Measurements from ENCODE around the gene TNPO3.
"Not testable (repeated sequence)": the region's sequence is repeated elsewhere in the genome, so short reads cannot be mapped to it uniquely, and the experiment has no call there.

Gene TNPO3

DNA sequence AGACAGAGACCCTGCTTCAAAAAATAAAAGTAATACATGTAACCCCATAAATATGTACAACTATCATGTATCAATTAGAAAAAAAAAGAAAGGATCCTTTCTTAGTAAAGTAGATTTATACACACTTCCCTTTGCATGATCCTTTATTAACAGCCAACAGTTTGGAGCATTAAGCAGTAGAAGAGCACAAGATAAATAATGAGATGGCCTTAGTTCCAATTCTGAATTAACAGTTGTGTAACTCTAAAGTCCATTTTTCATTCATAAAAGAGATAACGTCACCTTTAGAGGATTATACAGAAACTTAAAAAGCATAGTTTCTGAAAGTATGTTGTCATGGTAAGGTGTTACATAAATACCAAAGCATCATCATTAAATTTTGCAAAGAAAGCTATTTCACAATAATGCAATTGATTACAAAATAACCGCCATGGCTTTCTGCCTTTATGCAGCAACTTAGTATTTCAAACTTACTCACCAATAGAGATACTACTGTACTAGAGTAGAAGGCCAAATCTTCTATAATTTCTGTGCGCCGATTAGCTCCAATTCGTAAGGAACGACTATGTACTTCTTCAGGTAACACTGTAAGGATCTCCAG lies 40.3 kb downstream of the TNPO3 start:
- no peak for DNase-seq (ENCODE audit: low spot score)

GRCh38 chr7:129013048-129013724 lies 41.7 kb downstream of the TNPO3 start:
- DNase-seq (ENCODE audit: low spot score): no peak

DNA sequence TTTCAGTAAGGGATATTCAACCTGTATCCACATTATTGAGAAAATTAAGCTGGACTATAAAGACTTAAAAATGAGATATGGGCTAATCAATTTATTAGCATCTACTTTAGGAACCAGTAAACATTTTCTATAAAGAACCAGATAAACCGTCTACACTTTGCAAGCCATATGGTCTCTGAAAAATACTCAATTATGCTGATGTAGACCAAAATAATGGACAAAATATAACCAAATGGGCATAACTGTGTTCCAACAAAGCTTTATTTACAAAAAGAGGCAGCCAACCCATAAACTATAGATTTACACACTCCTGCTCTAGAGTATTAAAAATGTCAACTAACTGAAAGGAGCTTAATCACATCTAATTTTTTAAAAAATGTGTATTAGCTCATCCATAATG lies 42.3 kb downstream of the TNPO3 start:
- no peak for DNase-seq (ENCODE audit: low spot score)

- DNase-seq (ENCODE audit: low spot score): no peak
These were observed 44.8 kb downstream of the TNPO3 start for GRCh38 chr7:129010075-129010474.

- DNase-seq (ENCODE audit: low spot score): no peak
These were observed 45.5 kb downstream of the TNPO3 start for GRCh38 chr7:129009437-129009836.

DNA sequence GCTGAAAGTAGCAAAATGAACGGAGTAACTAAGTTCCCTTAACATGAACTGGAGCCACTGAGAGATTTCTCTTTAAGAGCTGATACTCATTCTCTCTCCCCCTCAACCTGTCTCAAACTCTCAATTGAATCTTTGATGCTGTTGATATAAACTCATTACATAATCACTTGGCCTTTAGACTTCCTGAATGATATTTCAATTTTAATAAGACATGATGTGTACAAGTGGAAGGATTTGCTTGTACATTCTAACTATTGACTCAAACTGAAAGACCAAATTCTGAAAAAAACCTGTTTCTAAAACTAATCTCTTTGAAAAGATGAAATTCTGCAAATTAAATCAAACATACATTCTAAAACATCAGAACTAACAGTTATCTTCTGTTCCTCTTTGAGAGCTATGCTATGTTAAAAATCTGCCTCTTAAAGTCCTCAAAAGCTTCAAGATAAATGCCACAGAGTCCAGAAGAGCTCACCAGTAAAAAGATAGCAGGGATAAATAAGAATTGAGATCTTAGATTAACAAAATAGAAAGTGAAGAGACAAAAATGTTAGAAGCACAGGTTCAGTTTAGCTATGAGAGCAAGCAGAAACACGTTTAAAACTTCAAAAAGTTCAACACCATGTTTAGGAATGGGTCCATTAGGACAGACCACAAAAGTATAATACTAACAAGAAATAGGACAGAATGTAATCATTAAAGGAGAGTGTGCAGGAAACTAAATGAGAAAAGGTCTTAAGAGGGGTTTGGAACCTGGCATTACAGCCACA lies 46.1 kb downstream of the TNPO3 start:
- DNase-seq (ENCODE audit: low spot score): no peak

- DNase-seq (ENCODE audit: low spot score): no peak
These were observed 47.3 kb downstream of the TNPO3 start for GRCh38 chr7:129007572-129007971.

DNA sequence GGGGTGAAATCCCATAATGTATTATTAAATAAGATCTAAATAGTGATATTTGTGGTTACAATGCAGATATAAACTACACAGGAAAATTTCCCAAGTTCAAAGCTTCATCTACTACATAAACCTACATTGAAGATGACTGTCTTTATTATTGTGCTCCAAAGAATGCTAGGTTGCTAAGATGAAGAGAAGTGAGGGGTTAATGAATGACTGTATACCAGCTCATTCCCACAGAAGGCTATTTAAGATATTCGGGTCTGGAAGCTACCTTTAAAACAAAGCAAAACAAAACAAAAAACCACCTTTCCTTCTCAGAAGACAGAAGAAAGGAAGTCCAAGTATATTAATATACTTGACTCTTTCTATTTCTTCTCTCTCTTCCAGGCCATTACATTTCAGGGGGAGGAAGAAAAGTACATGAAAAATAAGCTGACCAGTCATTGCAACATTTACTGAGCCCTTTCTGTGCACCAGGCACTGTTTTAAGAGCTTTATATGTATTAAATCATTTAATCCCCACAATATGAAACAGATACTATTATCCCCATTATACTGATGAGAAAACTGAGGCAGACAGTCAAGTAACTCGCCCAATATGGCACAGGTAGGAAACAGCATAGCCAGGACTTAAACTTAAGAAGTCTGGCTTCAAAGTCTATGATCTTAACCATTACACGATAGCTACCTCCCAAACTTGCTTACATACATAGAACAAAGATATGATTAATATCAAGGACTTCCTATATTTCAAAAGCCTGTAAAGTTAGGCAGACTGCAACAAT lies 48.1 kb downstream of the TNPO3 start:
- DNase-seq (ENCODE audit: low spot score): no peak

DNA sequence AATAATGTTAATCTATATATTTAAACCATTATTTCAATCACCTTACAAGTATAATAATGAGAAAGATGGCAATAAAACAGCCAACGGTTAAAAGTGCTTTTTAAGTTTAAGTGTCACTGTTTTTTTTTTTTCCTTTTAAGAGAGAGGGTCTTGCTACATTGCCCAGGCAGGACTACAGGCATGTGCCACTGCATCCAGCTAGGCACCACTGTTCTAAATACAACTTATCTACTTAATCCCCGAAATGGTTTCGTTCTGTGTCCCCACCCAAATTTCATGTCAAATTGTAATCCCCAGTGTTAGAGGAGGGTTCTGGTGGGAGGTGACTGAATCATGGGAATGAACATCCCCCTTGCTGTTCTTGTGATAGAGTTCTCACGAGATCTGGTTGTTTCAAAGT lies 49.7 kb downstream of the TNPO3 start:
- no peak for DNase-seq (ENCODE audit: low spot score)

DNA sequence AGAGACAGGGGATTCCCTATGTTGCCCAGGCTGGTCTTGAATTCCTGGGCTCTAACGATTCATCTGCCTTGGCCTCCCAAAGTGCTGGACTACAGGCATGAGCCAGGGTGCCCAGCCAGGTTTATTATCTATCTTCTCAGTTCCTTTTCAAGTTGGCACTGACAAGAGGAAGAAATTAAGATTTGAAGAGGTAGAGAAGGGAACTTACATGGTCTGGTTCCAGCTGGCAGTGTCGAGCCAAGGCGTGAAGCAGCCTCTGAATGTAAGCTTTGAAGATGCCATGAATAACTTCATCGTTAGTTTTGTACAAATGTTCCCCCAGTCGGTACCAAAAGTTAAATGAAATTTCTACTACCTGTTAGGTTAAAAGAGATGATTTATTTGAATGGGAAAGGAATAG lies 57.7 kb downstream of the TNPO3 start:
- DNase-seq (ENCODE audit: low spot score): no peak

DNA sequence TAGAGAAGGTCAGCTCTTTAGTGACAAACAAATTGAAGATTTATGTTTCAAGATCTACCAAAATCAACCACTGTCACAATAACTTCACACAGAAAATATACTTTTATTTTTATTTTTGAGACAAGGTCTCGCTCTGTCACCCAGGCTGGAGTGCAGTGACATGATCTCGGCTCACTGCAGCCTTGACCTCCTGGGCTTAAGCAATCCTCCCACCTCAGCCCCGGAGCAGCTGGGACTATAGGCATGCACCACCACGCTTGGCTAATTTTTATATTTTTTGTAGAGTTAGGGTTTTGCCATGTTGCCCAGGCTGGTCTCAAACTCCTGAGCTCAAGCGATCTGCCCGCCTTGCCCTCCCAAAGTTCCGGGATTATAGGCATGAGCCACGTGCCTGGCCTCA lies 60.4 kb downstream of the TNPO3 start:
- not testable (repeated sequence) for DNase-seq (ENCODE audit: low spot score)

DNA sequence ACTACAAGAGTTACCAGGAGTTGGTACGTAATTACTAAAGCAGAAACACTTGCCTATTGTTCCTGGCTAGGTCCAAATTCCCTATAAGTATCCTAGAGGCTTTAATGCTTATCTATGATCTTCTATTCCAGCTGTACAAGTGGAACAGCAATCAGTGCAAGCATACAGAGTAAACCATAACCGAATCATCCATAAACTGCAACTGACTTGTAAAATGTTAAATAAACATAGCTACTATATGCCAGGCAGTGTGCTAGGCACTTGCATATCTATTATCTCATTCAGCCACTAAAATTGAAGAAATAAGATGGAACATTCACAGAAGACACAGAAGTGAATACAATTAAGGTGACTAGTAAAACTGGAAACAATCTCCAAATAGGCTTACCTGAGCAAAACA lies 61.5 kb downstream of the TNPO3 start:
- DNase-seq (ENCODE audit: low spot score): no peak

DNA sequence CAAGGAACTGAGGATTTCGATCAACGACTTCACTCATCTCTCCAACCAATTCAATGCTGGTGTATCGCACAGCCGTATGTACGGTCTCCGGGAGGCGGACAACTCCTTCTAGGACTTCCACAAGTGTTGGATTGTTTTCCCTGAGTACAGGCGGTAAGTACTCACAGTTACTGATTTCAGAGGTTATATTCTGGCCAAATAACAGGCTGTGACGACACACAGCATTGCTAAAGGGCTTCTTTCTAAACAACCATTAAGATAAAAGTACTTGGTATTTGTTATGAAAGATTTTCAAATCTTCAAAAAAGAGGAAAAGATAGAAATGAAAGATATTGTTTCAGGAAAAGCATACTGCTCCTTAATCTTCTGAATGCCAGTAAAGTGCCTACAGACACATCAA lies 65.0 kb downstream of the TNPO3 start:
- no peak for DNase-seq (ENCODE audit: low spot score)

DNA sequence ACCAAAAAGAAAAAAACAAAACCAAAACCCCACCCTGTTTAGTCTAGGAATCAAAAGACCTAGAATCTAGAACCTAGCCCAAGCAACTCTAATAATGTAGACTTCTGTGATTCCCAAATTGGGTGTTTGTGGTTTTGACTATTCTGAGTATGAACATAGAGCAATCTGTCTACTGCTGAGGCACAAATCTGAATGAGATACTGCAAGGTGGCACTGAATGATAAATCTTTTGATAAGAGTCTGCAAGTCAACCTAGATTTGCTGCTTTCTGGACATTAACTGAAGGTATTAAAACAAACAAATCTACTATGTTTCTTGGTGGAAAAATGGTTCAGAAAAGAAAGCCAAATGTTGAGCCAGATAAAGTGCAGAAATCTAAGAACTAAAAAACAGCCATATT lies 66.5 kb downstream of the TNPO3 start:
- DNase-seq (ENCODE audit: low spot score): no peak

- DNase-seq (ENCODE audit: low spot score): no peak
These were observed 68.3 kb downstream of the TNPO3 start for GRCh38 chr7:128986609-128987008.

GRCh38 chr7:128985660-128986059 lies 69.3 kb downstream of the TNPO3 start:
- DNase-seq (ENCODE audit: low spot score): no peak

DNA sequence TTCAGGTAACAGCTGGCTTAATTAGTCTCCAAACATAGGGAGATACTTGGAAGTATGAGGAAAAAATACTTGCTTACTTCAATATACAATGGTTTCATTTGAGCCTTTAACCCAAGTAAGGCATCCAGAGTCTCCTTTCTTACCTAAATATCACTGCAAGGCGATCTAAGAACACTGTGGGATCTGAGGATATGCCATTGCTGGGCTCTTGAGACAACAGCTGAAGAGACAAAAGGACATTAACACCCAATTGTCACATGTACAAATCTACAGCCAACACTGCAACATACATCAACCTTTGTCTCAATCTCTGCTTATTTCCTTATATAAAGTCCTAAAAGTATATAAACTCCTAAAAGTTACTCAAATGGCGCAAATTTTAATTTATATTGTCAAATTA lies 72.8 kb downstream of the TNPO3 start:
- DNase-seq (ENCODE audit: low spot score): no peak

- DNase-seq (ENCODE audit: low spot score): no peak
These were observed 80.5 kb downstream of the TNPO3 start for GRCh38 chr7:128974241-128974934.

DNA sequence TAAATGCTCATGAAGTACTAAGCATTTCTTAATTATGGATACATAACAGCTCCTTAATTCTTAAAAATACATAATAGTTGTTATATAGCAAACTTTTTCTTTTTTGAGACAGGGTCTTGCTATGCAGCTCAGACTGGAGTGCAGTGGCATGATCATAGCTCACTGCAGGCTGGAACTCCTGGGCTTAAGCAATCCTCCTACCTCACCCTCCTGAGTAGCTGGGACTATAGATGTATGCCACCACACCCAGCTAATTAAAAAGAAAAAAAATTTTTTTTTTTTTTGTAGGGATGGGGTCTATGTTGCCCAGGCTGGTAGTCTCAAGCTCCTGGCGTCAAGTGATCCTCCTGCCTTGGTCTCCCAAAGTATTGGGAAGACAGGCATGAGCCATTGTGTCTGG lies 86.3 kb downstream of the TNPO3 start:
- no peak for DNase-seq (ENCODE audit: low spot score)

DNA sequence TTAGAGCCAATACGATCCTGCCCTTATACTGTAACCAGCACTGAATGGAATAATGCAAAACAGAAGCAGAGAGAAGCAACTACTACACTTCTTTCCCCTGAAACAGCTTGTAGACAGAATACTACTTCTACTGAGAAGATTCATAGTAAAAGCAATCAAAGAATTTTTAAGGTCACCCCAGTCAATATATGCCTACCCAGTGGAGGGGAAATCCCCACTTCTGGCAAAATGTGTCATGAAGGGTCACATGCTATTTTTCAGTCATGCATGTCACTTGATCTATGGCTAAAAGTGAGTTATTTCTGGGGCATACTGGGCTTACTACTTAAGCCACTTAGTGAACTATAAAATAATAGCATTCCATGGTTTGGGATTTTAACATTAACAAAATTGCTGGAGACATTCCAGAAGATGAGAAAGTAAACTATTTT lies 91.6 kb downstream of the TNPO3 start:
- DNase-seq (ENCODE audit: low spot score): no peak

DNA sequence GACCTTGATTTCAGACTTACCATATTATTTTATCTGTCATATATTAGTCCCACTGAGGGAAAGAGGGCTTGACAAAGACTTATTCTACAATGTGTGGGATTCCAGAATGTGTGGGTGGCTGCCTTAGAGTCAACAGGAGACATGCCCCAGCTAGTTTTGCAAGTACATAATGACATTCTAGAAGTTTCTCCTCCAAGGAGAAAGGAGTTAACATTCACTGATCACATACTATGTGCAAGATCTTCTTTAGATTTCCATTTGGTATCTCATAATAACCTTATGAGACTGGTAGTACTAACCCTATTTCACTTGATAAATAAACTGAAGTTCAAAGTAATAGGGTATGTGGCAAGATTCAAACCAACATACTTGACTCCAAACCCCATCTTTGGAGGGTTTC lies 92.0 kb downstream of the TNPO3 start:
- DNase-seq (ENCODE audit: low spot score): no peak

- DNase-seq (ENCODE audit: low spot score): no peak
These were observed 93.8 kb downstream of the TNPO3 start for GRCh38 chr7:128961030-128961659.

Data from HuH-7 (cell line).